ENCODE data around the gene RNF187.

Gene RNF187

DNA sequence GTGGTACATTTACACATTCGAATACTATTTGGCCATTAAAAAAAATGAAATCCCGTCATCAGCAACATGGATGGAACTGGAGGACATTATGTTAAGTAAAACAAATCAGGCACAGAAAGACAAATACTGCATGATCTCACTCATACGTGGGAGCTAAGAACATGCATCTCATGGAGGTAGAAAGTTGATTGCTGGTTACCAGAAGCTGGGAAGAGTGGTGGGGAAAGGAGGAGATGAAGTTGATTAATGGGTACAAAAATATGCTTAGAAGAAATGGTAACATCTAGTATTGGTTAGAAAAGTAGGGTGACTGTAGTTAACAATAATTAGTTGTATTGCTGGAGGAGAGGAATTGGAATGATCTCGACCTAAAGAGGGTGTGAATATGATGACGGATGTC, 24.6 kb upstream of the RNF187 start:
- Histone ChIP-seq H3K4me3 (ENCODE audit: low read depth in 1 of 2, low read length in 1 of 2) (no peak overlapping the region), H3K4me1 (ENCODE audit: control insufficient read depth in 1 of 2, insufficient read depth in 1 of 2, low read depth in 1 of 2, low read length in 1 of 2) (peaks cover 17 to 24% of the 10 kb centered on the region in 2 experiments), H3K36me3 (no peaks in the 10 kb centered on the region), H3K27ac (no peak overlapping the region), H3K27me3 (peaks cover 100% of the 10 kb centered on the region), H3K9me3 (no peaks in the 10 kb centered on the region)
- TF ChIP-seq, protein P1, sequence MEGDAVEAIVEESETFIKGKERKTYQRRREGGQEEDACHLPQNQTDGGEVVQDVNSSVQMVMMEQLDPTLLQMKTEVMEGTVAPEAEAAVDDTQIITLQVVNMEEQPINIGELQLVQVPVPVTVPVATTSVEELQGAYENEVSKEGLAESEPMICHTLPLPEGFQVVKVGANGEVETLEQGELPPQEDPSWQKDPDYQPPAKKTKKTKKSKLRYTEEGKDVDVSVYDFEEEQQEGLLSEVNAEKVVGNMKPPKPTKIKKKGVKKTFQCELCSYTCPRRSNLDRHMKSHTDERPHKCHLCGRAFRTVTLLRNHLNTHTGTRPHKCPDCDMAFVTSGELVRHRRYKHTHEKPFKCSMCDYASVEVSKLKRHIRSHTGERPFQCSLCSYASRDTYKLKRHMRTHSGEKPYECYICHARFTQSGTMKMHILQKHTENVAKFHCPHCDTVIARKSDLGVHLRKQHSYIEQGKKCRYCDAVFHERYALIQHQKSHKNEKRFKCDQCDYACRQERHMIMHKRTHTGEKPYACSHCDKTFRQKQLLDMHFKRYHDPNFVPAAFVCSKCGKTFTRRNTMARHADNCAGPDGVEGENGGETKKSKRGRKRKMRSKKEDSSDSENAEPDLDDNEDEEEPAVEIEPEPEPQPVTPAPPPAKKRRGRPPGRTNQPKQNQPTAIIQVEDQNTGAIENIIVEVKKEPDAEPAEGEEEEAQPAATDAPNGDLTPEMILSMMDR (IDR thresholded peaks at IDR 0.05): no peak

DNA sequence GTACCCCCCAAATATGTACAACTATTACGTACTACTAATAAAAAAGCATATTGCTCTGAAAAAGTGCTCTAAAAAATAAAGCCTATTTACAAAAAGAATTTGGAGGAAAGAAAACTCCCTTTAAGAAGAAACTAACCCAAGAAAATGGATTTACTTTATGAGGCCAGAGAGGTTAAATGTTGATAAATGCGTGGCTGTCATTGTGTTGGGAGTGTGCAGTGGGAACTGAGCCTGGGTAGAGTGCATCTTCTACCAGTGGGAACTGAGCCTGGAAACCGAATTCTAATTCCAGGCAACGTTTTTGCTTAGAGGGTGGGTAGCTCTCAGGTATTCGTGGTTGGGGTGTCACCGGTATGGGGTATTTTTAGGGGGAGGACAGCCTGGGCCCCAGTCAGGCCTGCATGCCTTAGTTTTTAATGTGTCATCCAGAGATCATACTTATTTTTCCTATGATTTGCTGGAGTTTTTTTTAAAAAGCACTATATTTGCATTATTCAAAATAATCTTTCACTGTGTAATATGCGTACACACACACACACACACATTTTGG, 24.1 kb upstream of the RNF187 start:
- no peaks in the 10 kb centered on the region for H3K9me3 ChIP-seq
- peaks cover 100% of the 10 kb centered on the region for H3K27me3 ChIP-seq
- H3K4me3 ChIP-seq (ENCODE audit: low read depth in 1 of 2, low read length in 1 of 2): no peak overlapping the region
- no peak overlapping the region for H3K27ac ChIP-seq
- TF ChIP-seq, protein P1 (IDR thresholded peaks at IDR 0.05): no peak
- H3K36me3 ChIP-seq: no peaks in the 10 kb centered on the region
- peaks cover 12 to 18% of the 10 kb centered on the region in 2 experiments for H3K4me1 ChIP-seq (ENCODE audit: control insufficient read depth in 1 of 2, insufficient read depth in 1 of 2, low read depth in 1 of 2, low read length in 1 of 2)

DNA sequence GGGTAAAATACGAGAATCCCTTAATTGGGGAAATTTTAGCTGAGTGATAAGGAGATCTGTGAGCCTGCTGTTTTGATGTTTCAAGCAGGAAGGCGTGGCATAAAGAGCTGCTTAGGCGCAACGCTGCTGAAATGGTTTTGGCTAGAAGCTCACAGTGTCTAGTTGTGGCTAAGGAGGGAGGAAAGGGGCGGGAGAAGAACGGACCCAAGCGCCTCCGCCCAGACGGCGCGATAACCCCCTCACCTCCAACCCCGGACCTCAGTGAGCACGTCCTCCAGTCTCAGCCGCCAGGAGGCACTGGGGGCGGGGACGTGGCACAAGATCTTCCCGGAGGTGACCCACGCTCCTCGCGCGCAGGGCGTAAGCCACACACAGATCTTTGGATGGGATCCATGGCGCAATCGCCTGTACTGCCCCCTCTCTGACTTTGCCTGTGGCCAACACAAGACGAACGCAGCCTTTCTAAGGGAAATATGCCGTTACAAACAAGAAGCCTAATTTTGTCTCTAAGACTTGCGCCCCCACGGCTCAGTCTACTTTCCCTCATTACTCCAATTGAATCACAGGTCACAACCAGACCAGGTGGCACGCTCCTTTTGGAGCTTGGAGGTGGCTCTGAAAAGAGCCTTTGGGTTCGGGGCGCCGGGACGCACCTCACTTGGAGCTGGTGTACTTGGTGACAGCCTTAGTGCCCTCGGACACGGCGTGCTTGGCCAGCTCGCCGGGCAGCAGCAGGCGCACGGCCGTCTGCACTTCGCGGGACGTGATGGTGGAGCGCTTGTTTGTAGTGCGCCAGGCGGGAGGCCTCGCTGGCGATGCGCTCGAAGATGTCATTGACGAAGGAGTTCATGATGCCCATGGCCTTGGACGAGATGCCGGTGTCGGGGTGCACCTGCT, 23.4 kb upstream of the RNF187 start:
- Histone ChIP-seq H3K4me1 (ENCODE audit: control insufficient read depth in 1 of 2, insufficient read depth in 1 of 2, low read depth in 1 of 2, low read length in 1 of 2) (peaks cover 7 to 11% of the 10 kb centered on the region in 2 experiments), H3K4me3 (ENCODE audit: low read depth in 1 of 2, low read length in 1 of 2) (no peak overlapping the region), H3K9me3 (no peaks in the 10 kb centered on the region), H3K27me3 (peaks cover 100% of the 10 kb centered on the region), H3K27ac (no peak overlapping the region), H3K36me3 (no peaks in the 10 kb centered on the region)
- TF ChIP-seq, protein P1 (IDR thresholded peaks at IDR 0.05): no peak

DNA sequence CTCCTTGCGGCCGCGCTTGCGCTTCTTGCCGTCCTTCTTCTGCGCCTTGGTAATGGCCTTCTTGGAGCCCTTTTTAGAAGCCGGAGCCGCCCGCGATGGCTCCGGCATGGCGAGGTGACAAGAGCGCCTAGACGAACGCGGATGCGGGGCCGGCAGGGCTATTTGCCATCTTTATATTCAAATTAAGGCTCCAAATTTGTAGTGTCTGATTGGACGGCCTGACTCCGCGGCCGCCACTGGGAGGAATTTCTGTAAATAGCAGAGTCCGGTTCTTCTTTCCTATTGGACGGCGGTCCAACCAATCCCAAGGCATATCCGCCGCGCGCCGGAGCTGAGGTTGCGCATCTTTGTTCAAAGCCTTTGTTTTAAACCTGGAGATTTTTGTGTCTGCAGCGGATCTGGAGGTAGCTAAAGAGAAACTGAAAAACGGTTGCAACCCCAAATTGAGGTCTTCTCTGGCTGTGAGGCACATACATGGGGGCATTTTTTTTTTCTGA, 22.6 kb upstream of the RNF187 start:
- Histone ChIP-seq H3K36me3 (no peaks in the 10 kb centered on the region), H3K27ac (no peak overlapping the region), H3K4me1 (ENCODE audit: control insufficient read depth in 1 of 2, insufficient read depth in 1 of 2, low read depth in 1 of 2, low read length in 1 of 2) (peaks cover 0 to 4% of the 10 kb centered on the region in 2 experiments), H3K27me3 (peaks cover 100% of the 10 kb centered on the region), H3K4me3 (ENCODE audit: low read depth in 1 of 2, low read length in 1 of 2) (no peak overlapping the region), H3K9me3 (no peaks in the 10 kb centered on the region)
- TF ChIP-seq, protein P1 (IDR thresholded peaks at IDR 0.05): no peak

DNA sequence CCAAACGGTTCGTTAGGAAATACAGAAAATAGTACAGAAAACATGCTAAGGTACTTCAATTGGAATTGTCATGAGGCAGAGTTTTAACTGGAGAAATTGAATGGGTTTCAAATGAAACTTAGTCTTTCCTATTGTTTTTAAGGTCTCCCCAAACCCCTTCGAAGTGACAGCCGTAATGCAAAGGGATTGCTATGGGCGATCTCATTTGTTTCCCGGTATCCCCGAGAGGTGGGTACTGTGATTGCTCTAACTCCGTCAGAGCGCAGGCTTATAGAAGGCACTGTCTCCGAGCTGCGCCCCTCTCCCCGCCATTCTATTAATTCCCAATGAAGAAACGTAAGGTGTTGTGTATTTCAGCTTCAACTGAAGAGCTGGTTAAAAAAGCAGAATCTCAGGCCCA, 22.0 kb upstream of the RNF187 start:
- Histone ChIP-seq H3K27me3 (peaks cover 100% of the 10 kb centered on the region), H3K4me1 (ENCODE audit: control insufficient read depth in 1 of 2, insufficient read depth in 1 of 2, low read depth in 1 of 2, low read length in 1 of 2) (peaks cover 0 to 4% of the 10 kb centered on the region in 2 experiments), H3K4me3 (ENCODE audit: low read depth in 1 of 2, low read length in 1 of 2) (no peak overlapping the region), H3K9me3 (no peaks in the 10 kb centered on the region), H3K36me3 (no peaks in the 10 kb centered on the region), H3K27ac (no peak overlapping the region)
- TF ChIP-seq, protein P1 (IDR thresholded peaks at IDR 0.05): no peak

Data from neutrophil (primary cell).